HG03378 (cell line): ENCODE measurements around the gene PDCD6IP.

ENCODE experiments used
- ATAC-seq: cut with Tn5 transposase; IDR thresholded peaks from one replicate; pipeline ENCODE4 v1.9.1; 2021; ENCODE audit warnings: mild to moderate bottlenecking, moderate library complexity; ENCODE audit not compliant: unreplicated experiment

The PDCD6IP gene

DNA sequence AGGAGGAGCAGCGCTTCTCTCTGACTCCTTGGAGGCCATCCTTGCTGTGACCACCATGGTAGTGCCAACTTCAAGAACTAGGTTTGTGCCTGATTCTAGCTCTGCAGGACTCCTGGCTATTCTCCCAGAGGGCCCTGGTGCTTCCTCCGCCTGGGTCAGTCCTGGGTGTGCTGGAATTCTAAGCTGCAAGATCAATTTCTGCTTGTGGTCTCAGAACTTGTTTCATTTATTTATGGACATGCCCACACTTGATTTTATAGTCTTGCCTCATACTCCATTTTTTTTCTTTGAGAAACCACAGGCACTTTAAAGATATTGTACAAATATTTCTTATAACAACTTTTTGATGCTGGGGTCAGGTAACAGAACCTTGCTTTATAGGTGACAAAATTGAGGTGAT, 87.6 kb downstream of the PDCD6IP start:
- no peak for ATAC-seq

GRCh38 chr3:33887478-33887877, 89.0 kb downstream of the PDCD6IP start:
- no peak for ATAC-seq

GRCh38 chr3:33889394-33890039, 91.1 kb downstream of the PDCD6IP start:
- ATAC-seq: no peak

DNA sequence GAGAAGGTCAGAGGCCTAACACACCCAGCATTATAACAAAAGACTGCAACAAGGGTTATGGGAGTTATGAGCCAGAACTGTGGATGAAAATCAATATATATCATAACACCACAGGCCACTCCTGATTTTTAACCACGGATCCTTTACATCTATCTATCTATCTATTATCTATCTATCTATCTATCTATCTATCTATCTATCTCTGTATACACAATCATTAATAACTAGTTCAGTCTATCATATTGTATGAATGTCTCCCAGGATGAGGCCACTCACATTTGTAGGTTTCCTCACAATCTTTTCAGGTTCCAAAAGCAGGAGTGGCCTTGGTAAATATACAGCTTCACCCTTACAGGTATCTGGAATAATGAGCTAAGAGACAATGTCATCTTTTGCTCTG, 94.2 kb downstream of the PDCD6IP start:
- no peak for ATAC-seq

DNA sequence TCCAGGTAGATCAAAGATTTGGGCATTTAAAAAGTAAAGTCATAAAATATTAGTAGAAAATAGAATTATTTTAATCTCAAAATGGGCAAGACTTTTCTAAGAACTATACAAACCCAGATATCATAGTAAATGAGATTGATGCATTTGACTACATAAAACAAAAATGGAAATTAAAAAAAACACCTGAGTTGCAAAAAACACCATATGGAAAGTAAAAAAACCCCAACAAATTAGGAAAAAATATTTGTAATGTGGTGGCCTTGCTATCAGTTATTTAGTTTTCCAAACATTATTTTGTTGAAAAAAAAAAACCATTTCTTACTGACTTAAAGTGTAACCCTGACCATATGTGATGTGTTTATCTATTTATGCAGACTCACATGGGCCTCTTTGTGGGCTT, 97.2 kb downstream of the PDCD6IP start:
- ATAC-seq: no peak

DNA sequence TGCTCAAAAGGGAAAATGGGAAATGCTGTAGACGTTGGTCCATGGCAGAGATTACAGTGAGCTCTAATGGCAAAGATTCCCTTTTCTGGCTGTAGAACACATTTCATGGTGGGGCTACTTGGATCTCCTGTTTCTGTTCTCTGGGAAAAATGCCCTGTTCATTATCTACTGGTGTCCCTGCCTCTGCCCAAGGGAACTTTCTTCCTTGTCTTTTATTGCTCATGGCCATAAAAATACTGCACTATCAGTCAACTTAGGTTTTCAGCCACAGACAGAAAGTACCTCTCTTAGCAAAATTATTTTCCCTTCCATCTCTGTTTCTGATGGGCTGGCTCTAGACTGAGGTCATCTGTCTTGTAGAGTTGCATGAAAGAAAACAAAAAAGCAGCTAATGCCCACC, 98.9 kb downstream of the PDCD6IP start:
- no peak for ATAC-seq

- no peak for ATAC-seq
Observed at GRCh38 chr3:33898901-33899300, 100.5 kb downstream of the PDCD6IP start.

DNA sequence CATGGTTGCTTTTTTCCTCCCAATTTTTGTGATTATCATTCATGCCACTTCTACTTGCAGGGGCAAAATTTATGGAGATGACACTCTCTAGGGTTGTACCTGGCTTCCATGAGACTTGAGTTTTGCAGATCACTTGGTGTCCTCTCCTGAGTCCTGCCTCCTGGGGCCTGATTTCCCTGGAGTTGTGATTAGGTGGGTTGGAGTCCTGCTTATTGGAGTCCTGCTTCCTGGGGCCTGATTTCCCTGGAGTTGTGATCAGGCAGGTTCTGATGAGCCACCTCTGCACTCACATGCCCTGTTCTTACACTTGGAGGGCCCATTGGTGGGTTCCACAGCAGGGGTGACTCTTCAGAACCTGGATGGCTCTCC, 102.0 kb downstream of the PDCD6IP start:
- ATAC-seq: no peak

GRCh38 chr3:33900809-33901505, 102.5 kb downstream of the PDCD6IP start:
- no peak for ATAC-seq

DNA sequence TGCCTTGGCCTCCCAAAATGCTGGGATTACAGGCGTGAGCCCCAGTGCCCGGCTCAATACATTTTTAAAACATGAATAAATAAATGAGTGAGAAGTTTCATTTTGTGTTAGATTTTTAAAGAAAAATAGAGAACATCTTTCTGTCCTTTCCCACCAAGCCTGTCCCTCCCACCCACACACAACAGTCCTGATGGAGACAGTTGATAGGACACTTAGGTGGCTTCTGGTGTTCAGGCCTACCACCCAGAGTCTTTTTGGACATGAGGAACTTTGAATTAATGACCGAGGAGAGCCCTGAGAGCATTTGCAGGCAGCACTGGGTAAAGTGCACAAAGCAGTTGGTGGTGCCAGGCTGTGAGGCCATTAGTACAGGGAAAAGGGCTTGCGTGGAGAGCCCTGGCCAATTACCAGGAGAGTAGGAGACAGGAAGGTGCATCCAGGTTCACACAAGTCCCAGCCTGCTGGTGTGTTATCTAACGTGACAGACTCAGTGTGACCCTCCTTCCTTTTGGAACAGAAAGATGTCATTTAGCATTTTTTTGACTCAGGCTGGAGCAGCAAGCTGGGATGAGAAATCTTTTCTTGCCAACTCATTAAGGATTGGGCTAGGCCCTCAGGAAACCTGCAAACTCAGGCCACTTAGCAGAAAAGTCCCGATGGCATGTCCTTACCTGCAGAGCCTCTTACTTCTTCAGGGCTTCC, 103.6 kb downstream of the PDCD6IP start:
- ATAC-seq: no peak

GRCh38 chr3:33904730-33905129, 106.3 kb downstream of the PDCD6IP start:
- no peak for ATAC-seq

GRCh38 chr3:33908250-33908851, 109.9 kb downstream of the PDCD6IP start:
- ATAC-seq: no peak

DNA sequence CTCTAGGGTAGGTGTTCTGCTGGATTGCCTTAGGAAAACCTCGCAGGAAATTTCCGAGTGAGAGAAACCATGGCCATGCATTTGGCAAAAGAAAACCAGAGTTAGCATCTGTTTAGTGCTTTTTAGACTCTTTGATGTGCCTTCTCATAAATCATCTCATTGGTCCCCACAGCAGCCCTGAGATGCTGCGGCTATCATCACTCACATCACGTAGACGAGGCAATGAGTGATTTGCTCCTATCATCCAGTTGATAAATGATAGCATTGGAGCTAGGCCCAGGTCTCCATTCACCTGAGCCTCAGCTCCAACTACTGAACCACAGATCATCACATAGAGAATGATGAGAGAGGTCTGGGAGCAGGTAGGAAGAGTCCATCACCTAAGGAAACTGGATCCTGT, 111.1 kb downstream of the PDCD6IP start:
- ATAC-seq: no peak

DNA sequence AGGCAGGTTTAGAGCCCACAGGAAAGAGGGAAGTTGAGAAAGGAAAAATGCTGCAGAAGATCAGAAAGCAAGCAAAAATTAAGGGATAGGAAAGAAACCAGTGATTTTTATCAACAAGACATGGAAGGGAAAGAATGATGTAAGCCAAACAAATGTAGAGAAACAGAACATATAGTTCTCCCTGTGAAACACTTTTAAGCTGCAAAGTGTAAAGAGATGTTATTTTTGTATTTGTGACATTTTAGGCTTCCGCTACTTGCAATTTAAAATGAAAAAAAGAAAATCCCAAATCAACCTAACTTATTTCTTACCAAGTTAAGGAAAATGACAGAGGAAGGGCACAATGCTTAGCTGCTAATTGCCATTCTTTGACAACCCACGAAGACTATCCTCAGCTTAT, 111.6 kb downstream of the PDCD6IP start:
- no peak for ATAC-seq

DNA sequence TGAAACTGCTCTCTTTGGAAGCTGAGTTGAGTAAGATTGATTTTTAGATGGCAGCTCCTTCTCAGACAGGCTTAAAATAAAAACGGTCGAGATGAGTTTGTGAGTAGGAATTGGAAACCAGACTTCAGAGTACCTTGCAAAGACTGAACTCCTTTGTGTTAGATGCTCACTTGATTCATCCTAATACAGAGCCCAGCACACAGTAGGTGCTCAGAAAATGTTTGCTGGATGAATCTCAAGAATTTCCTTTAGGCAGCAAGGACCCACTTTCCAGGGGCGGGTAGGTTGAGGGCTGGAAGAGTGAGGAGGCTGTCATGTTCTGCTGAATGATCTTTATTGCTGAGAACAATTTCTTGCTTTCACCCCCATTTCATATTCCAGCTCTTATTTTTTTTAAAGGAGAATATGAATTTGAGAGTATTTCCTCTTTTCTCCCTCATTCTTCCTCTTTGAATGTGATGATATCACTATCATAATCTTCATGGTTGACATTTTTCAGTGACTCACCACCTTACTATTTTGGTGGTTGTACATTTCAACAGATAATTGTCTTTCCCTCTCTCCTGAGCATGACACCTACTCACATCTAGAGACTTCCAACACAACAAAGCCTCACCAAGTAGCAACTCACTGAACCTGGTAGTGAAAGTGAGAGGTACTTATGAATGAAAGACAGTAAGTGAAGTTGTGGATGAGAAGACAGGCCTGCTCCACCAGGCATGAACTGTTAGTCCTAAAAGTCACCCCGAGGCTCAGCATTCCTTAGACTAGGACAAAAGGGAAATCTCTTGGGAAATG, 113.3 kb downstream of the PDCD6IP start:
- no peak for ATAC-seq

DNA sequence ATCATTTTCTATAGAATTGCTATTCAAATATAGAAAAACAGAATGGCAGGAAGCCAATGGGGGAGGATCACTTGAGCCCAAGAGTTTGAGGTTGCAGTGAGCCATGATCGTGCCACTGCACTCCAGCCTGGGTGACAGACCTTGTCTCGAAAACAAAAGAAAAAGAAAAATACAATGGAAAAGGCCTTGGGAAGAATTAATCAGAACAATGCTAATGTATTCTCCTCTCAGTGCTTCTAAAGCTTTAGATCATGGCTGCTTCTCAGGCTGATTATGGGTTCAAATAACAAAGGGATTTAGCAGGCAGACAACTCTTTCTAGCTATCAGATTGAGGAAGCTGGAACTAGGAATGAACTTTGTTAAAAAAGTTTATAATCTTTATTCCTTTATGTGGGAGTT, 115.8 kb downstream of the PDCD6IP start:
- no peak for ATAC-seq

DNA sequence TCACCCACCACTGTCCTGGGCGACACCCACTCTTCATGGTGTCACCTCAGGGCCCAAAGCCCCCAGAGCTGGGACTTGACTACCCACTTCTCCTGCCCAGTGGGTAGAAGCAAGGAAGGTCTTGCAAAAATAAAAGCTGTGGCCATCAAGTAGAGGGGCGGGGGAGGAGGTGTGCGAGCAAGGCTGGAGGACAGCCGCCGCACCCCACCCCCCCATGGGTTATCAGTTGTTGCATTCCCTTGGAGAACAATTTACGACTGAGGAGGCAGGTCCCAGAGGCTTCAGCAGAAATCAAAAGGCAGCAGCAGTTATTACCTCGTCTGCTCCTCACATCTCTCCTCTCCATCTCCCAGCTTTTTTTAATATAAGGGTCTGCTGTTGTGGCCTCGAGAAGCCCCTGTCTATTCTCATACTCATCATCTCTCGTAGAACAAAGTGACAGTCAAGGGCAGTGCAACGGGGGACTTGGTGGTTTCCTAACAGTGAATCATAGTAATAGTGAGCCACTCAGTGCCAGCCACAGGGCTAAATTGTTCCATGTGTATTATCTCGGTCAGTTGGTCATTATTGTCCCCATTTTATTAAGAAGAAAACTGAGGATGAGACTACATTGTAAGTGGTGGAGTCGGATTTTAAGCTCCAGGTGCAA, 116.4 kb downstream of the PDCD6IP start:
- no peak for ATAC-seq

DNA sequence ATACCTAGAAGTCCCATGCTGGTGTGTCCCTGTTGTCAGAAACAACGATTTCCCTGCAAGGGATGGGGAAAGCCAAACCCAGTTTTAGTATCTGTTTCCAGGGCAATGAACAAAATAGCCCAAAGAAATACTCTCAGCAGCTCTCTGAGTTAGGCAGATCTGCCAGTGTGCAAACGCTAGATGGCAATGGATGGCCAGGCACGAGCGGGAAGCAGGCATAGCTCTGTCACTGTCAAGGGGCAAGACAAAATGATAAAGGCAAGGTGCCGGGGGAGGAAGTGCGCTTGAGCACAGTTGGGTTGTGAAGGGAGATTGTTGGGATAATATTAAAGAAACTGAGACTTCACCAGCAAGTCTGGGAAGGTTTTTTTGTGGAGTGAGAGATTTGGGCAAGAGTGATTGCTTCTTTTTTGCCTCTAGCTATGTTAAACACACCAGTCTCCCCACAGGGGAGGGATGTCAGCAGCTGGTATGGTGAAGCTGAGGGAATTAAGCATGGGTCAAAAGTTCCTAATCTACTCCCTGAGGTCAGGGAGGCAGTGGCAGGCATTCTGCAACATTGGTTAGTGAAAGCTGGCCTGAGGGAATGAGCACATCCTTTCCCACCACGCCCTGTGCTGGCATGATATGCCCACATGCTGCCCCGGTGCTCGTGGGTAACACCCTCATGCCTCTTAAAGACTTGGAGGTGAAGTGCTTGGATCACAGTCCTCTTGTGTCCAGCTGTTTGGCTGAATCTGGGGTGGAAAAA, 117.5 kb downstream of the PDCD6IP start:
- ATAC-seq: peak; percentile 96

DNA sequence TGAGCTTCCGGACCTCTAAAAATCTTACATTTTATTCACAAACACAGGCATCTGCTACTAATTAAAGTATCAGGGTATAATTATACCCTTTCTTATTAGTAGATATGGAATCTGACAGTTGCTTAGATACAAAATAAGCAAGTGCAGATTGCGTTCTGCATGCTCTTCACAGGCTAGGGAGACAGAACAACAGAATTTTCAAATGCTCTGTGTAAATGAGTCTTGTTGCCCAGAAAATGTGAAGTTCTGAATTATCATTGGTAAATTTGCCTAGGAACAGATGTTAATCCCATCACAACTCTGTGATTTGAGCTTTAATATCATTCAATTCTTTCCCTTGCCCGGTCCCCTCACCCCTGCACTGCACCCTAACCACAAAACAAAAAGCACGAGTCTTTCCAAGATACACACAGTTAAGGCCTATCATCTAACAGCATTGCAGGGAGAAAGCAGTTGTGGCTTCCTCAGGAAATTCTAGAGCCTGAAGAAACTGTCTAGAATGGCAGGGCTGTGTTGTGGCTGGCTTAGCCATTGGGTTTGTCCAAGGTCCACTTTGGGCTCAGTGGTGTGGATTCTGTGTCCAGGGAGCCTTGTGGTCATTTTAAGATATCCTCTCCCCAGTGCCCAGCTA, 119.8 kb downstream of the PDCD6IP start:
- ATAC-seq: no peak
